GM06990 (cell line): Measurements from ENCODE around the gene DEGS2.
A peak's percentile ranks its signal among the peaks of the same experiment; 100 is the strongest.
"Not testable (repeated sequence)": the region's sequence is repeated elsewhere in the genome, so short reads cannot be mapped to it uniquely, and the experiment has no call there.

Experiments
- DNase-seq: peaks from one replicate; pipeline ENCODE4 v3.0.0-alpha.2; 2011; ENCODE audit not compliant: insufficient read length; ENCODE audit errors: extremely low read depth
- H3K27me3 ChIP-seq: replicated peaks from 2 replicates; pipeline ENCODE4 v1.6.0; 2011; ENCODE audit warnings: low read length; ENCODE audit not compliant: control insufficient read depth, insufficient read depth
- H3K36me3 ChIP-seq: 2 replicates; pipeline ENCODE4 v1.5.1; 2011; ENCODE audit warnings: low read length; ENCODE audit not compliant: control insufficient read depth, insufficient read depth
- H3K4me3 ChIP-seq: replicated peaks from 2 replicates; pipeline ENCODE4 v1.5.1; 2011; ENCODE audit warnings: low read depth, mild to moderate bottlenecking, control low read depth, low read length
- CTCF ChIP-seq: IDR thresholded peaks from 2 replicates; pipeline ENCODE4 v1.5.1; 2011; ENCODE audit warnings: low read length, control low read depth, mild to moderate bottlenecking, inconsistent platforms; ENCODE audit not compliant: insufficient read depth, poor library complexity, severe bottlenecking

DEGS2 gene

GRCh38 chr14:100192250-100192671 is 32.8 kb upstream of the DEGS2 start:
- no peak for TF ChIP-seq CTCF
- H3K4me3 ChIP-seq = peak overlapping the region; percentile 58
- peak; percentile 29 for DNase-seq

GRCh38 chr14:100191584-100192249 is 32.3 kb upstream of the DEGS2 start:
- no peak for TF ChIP-seq CTCF
- H3K36me3 ChIP-seq = no peaks in the 10 kb centered on the region
- no peak for DNase-seq
- H3K27me3 ChIP-seq = no peaks in the 10 kb centered on the region
- no peak overlapping the region for H3K4me3 ChIP-seq

More at GRCh38 chr14:100192250-100192671, 32.8 kb upstream of the DEGS2 start:
- Histone ChIP-seq H3K36me3 (no peaks in the 10 kb centered on the region), H3K27me3 (no peaks in the 10 kb centered on the region)

- no peak for DNase-seq
- no peak for TF ChIP-seq CTCF
Measured at GRCh38 chr14:100190126-100190525, 30.7 kb upstream of the DEGS2 start.

DNA sequence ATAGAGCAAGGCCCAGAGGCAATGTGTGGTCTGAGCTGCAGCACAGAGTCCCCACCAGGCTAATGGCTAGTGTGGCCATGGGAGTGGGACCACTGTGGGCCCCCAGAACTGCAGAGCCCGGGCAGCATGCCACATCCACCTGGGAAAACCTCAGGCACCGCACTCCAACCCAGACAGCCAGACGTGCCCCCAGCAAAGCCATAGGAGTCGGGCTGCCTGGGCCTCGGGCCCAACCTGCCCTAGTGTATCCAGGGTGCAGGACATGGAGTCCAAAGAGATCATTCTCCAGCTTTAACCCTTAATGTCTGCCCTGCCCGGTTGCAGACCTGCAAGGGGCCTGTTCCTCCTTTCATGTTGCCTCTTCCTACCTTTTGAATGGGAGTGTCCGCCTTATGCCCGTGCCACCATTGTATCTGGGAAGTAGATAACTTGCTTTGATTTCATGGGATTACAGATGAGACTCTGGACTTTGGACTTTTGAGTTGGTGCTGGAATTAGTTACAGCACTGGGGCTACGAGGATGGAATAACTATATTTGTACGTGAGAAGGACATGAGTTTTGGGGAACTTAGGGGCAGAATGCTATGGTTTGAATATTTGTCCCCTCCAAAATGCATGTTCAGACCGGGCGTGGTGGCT is 29.1 kb upstream of the DEGS2 start:
- no peaks in the 10 kb centered on the region for H3K36me3 ChIP-seq
- TF ChIP-seq CTCF = no peak

More at GRCh38 chr14:100190126-100190525, 30.7 kb upstream of the DEGS2 start:
- no peak overlapping the region for H3K4me3 ChIP-seq
- H3K27me3 ChIP-seq = no peaks in the 10 kb centered on the region
- H3K36me3 ChIP-seq = no peaks in the 10 kb centered on the region

DNA sequence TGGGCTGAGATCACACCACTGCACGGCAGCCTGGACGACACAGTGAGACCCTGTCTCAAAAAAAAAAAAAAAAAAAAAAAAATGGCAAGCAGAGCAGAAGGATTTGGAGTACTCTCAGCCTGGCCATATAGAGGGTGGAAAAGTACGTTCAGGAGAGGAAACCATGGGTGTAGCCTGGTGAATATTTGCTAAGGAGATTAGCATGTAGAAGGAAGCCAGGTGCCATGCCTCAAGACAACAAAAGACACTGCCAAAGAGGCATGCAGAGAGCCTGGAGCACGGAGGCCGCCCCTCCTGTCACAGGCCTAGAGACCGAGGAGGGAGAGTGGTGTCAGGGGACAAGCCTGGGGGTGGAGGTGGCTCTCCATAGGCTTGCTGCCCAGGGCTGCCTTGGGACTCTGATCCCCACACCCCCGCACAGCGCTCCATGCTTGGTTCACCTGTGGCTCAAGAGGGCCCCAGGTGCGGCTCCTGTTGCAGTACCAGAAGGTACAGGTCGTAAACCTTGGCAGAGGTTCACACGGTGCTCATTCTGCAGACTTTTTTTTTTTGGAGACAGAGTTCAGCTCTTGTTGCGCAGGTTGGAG is 27.9 kb upstream of the DEGS2 start:
- Histone ChIP-seq H3K4me3 (no peak overlapping the region), H3K36me3 (no peaks in the 10 kb centered on the region), H3K27me3 (no peaks in the 10 kb centered on the region)
- no peak for TF ChIP-seq CTCF
- no peak for DNase-seq

More for the DNA sequence above, 29.1 kb upstream of the DEGS2 start:
- H3K4me3 ChIP-seq = no peak overlapping the region
- no peak for DNase-seq
- no peaks in the 10 kb centered on the region for H3K27me3 ChIP-seq

GRCh38 chr14:100181876-100182551 is 22.6 kb upstream of the DEGS2 start:
- H3K4me3 ChIP-seq, H3K27me3 ChIP-seq, H3K36me3 ChIP-seq, DNase-seq: not testable (repeated sequence)

DNA sequence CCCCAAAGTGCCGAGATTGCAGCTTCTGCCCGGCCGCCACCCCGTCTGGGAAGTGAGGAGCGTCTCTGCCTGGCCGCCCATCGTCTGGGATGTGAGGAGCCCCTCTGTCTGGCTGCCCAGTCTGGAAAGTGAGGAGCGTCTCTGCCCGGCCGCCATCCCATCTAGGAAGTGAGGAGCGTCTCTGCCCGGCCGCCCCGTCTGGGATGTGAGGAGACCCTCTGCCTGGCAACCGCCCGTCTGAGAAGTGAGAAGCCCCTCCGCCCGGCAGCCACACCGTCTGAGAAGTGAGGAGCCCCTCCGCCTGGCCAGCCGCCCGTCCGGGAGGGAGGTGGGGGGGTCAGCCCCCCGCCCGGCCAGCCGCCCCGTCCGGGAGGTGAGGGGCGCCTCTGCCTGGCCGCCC is 21.2 kb upstream of the DEGS2 start:
- H3K27me3 ChIP-seq, DNase-seq, H3K4me3 ChIP-seq, H3K36me3 ChIP-seq: not testable (repeated sequence)
